Endothelial cell of umbilical vein (primary cell): ENCODE data around the gene KRT71. TPM values are rescaled to one million over a fixed set of nuclear protein-coding genes. Genes with fewer than 3 reads are reported as not detected.

Experiments
- BruUV-seq: library from RNA; stranded (reverse); fragments of 400-500 nt; replicated peaks from 2 replicates; lab custom pipeline; 2021; lab: Mats Ljungman, UMichigan
- CTCF ChIA-PET: fragments of 300-600, 350-600 bp; sonication (Branson Sonifier 250); formaldehyde crosslinking; loops from one replicate; lab custom pipeline; 2021; ENCODE audit warnings: antibody characterized with exemption, inconsistent platforms; lab: Charles Lee
- POLR2A ChIA-PET: fragments of 300-600, 350-600 bp; sonication (Branson Sonifier 250); formaldehyde crosslinking; loops from one replicate; lab custom pipeline; 2021; ENCODE audit warnings: antibody characterized with exemption, inconsistent platforms; lab: Charles Lee
- DNase-seq: peaks from one replicate; pipeline ENCODE4 v3.0.0-alpha.2; 2011; ENCODE audit warnings: low read depth, low spot score
- FAIRE-seq: peaks from 2 replicates; lab custom pipeline; 2011; peaks lifted over from hg19 to GRCh38; lab: Jason Lieb, UNC
- H2AFZ ChIP-seq: 2 replicates; pipeline ENCODE4 v1.6.0; 2012; ENCODE audit warnings: low read depth, low read length, control low read depth, inconsistent platforms
- H3K27ac ChIP-seq: 2 replicates; pipeline ENCODE4 v1.5.1; 2011; ENCODE audit warnings: low read depth, mild to moderate bottlenecking, control low read depth, low read length, moderate library complexity; ENCODE audit not compliant: insufficient read depth
- H3K27me3 ChIP-seq, 2 experiments: 2 replicates each; pipeline versions ENCODE4 v1.6.0 to v1.6.1; 2011; ENCODE audit warnings: low read length in 2 of 2, mixed read lengths in 1 of 2; ENCODE audit not compliant: control insufficient read depth in 2 of 2, insufficient read depth in 2 of 2
- H3K36me3 ChIP-seq, 2 experiments: 2 replicates in 1 of 2; 3 replicates in 1 of 2; pipeline ENCODE4 v1.5.1; 2011; ENCODE audit warnings: low read length in 2 of 2, mild to moderate bottlenecking in 1 of 2, moderate library complexity in 1 of 2; ENCODE audit not compliant: control insufficient read depth in 2 of 2, insufficient read depth in 2 of 2; ENCODE audit errors: extremely low read depth in 1 of 2
- H3K4me1 ChIP-seq: 3 replicates; pipeline ENCODE4 v1.5.1; 2011; ENCODE audit warnings: mild to moderate bottlenecking, low read length; ENCODE audit not compliant: control insufficient read depth, insufficient read depth; ENCODE audit errors: extremely low read depth
- H3K4me2 ChIP-seq: 2 replicates; pipeline ENCODE4 v1.6.1; 2011; ENCODE audit warnings: low read length, control low read depth, mixed read lengths; ENCODE audit not compliant: insufficient read depth
- H3K4me3 ChIP-seq, 3 experiments: fragments of 200-600 bp in 1 of 3; sonication (generic), shearing (Covaris generic) in 1 of 3; replicated peaks in 1 of 3; 2 replicates each; pipeline ENCODE4 v1.5.1; 2011 to 2016; ENCODE audit warnings: control low read depth in 3 of 3, low read length in 3 of 3, mild to moderate bottlenecking in 2 of 3, inconsistent platforms in 1 of 3, low read depth in 1 of 3, moderate library complexity in 1 of 3; ENCODE audit not compliant: insufficient read depth in 1 of 3
- H3K79me2 ChIP-seq: 2 replicates; pipeline ENCODE4 v1.6.0; 2012; ENCODE audit warnings: low read length, inconsistent platforms; ENCODE audit not compliant: control insufficient read depth, insufficient read depth
- H3K9ac ChIP-seq: replicated peaks from 2 replicates; pipeline ENCODE3; 2011; ENCODE audit warnings: low read length, control low read depth; ENCODE audit not compliant: insufficient read depth; ENCODE audit errors: extremely low read depth
- H3K9me1 ChIP-seq: replicated peaks from 3 replicates; pipeline ENCODE4 v1.6.0; 2011; ENCODE audit warnings: mild to moderate bottlenecking, low read length; ENCODE audit not compliant: control insufficient read depth, insufficient read depth; ENCODE audit errors: extremely low read depth
- H3K9me3 ChIP-seq: replicated peaks from 2 replicates; pipeline ENCODE4 v1.5.1; 2012; ENCODE audit warnings: low read length, inconsistent platforms; ENCODE audit not compliant: control insufficient read depth, insufficient read depth
- H4K20me1 ChIP-seq: replicated peaks from 2 replicates; pipeline ENCODE3; 2011; ENCODE audit warnings: mild to moderate bottlenecking, low read length; ENCODE audit not compliant: control insufficient read depth, insufficient read depth; ENCODE audit errors: extremely low read depth
- EZH2 ChIP-seq: IDR thresholded peaks from 2 replicates; pipeline ENCODE4 v1.6.1; 2012; ENCODE audit warnings: borderline replicate concordance, low read depth, mild to moderate bottlenecking, moderate library complexity, low read length, inconsistent platforms; ENCODE audit not compliant: severe bottlenecking
- FOS ChIP-seq: IDR thresholded peaks from 2 replicates; pipeline ENCODE4 v1.6.1; 2011; ENCODE audit warnings: mild to moderate bottlenecking, low read length, moderate library complexity, borderline replicate concordance; ENCODE audit not compliant: insufficient read depth
- GATA2 ChIP-seq: IDR thresholded peaks from 2 replicates; pipeline ENCODE4 v1.7.0; 2011; ENCODE audit warnings: low read depth, mild to moderate bottlenecking, moderate library complexity, mixed read lengths, low read length; ENCODE audit not compliant: insufficient read length, insufficient read depth
- JUN ChIP-seq: IDR thresholded peaks from 2 replicates; pipeline ENCODE4 v1.6.1; 2011; ENCODE audit warnings: borderline replicate concordance, low read depth; ENCODE audit not compliant: insufficient read length, insufficient read depth
- MYC ChIP-seq: IDR thresholded peaks from one replicate; pipeline ENCODE4 v1.6.1; 2011; ENCODE audit warnings: mild to moderate bottlenecking, low read depth, low read length
- POLR2A ChIP-seq: IDR thresholded peaks from 2 replicates; pipeline ENCODE4 v1.6.1; 2012; ENCODE audit warnings: low read depth, mild to moderate bottlenecking, control low read depth, low read length
- POLR2AphosphoS5 ChIP-seq: IDR thresholded peaks from 2 replicates; pipeline ENCODE4 v1.6.1; 2012; ENCODE audit warnings: low read depth, mild to moderate bottlenecking, control low read depth, low read length, moderate library complexity; ENCODE audit not compliant: insufficient read depth
- dilution Hi-C: fragments of 300-500 bp; cut with MboI; formaldehyde crosslinking; loops from one replicate; pipeline ENCODE4 v1.15.0; 2019; ENCODE audit warnings: low sequenced_read_pairs; ENCODE audit not compliant: extremely low pct_ligation_motif_present
- intact Hi-C: fragments of 100-400 bp; cut with micrococcal nuclease; formaldehyde crosslinking; loops from one replicate; pipeline ENCODE4 v1.10.0; 2022
- polyA plus RNA-seq, 4 experiments: library from polyadenylated mRNA; depleted of rRNA in 3 of 4; stranded (reverse) in 3 of 4; unstranded in 1 of 4; fragments of >200 nt; gene quantifications; 2 replicates each; pipeline versions ENCODE4 v1.2.1 to v1.2.3, GENCODE V29; 2011 to 2012; ENCODE audit warnings: missing spikeins in 1 of 4
- total RNA-seq: library from RNA; stranded (reverse); gene quantifications from 2 replicates; pipeline ENCODE4 v1.2.3, GENCODE V29; 2021
- TF ChIP-seq, protein P1 (sequence below): IDR thresholded peaks from 2 replicates; pipeline ENCODE4 v1.6.1; 2011; ENCODE audit not compliant: insufficient read depth, insufficient read length
- TF ChIP-seq, protein P2 (sequence below), 2 donors: IDR thresholded peaks; 1 replicate in 1 of 2; 2 replicates in 1 of 2; pipeline ENCODE4 v1.5.1; 2011; ENCODE audit warnings: low read length in 2 of 2, mild to moderate bottlenecking in 2 of 2, moderate library complexity in 2 of 2, control low read depth in 1 of 2, inconsistent platforms in 1 of 2, low read depth in 1 of 2; ENCODE audit not compliant: insufficient read depth in 1 of 2; ENCODE audit errors: extremely low read depth in 1 of 2

The KRT71 gene
- total and polyA plus RNA-seq, 2 donors (not counting 3 experiments of a cell fraction or from before 2014, with no cell fraction given) = not detected

DNA sequence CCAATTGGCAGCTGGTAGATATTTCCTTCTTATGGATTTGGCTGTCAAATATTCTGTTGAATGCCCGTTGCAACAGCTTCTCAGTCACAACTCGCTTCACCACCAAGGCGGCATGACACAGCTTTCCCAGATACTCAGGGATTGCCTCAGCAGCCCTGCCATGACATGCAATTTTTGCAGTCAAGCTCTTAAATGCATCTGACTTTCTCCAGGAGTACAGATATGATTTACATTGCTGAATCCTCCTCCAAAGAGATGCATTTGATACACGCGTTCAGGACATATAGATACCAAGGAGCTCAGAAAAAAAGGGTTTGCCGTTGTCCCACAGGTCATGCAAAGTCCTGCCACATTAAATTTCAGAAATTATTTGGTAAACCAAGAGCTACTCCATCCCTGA, 39.2 kb downstream of the KRT71 start:
- ChIA-PET CTCF (interaction anchor here (0.7 to 1.4 kb wide), 2 partner anchors 12 to 352 kb away, joined by 3 read pairs; no protein-coding TSS in a partner anchor), POLR2A (no interaction called here)
- dilution Hi-C loops (no loop called here), intact Hi-C loops (no loop called here)
- no peak overlapping the region for H3K27ac ChIP-seq
- H3K79me2 ChIP-seq = no peaks in the 10 kb centered on the region
- TF ChIP-seq FOS (no peak), POLR2AphosphoS5 (no peak), MYC (no peak), POLR2A (no peak), JUN (no peak), GATA2 (no peak), EZH2 (no peak)
- TF ChIP-seq, protein P1, sequence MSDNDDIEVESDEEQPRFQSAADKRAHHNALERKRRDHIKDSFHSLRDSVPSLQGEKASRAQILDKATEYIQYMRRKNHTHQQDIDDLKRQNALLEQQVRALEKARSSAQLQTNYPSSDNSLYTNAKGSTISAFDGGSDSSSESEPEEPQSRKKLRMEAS = no peak
- TF ChIP-seq, protein P2, sequence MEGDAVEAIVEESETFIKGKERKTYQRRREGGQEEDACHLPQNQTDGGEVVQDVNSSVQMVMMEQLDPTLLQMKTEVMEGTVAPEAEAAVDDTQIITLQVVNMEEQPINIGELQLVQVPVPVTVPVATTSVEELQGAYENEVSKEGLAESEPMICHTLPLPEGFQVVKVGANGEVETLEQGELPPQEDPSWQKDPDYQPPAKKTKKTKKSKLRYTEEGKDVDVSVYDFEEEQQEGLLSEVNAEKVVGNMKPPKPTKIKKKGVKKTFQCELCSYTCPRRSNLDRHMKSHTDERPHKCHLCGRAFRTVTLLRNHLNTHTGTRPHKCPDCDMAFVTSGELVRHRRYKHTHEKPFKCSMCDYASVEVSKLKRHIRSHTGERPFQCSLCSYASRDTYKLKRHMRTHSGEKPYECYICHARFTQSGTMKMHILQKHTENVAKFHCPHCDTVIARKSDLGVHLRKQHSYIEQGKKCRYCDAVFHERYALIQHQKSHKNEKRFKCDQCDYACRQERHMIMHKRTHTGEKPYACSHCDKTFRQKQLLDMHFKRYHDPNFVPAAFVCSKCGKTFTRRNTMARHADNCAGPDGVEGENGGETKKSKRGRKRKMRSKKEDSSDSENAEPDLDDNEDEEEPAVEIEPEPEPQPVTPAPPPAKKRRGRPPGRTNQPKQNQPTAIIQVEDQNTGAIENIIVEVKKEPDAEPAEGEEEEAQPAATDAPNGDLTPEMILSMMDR (IDR thresholded peaks at IDR 0.05; ENCODE audit: extremely low read depth in 1 of 2, insufficient read depth in 1 of 2, low read depth in 1 of 2, low read length in 2 of 2) = no peak
- no peak overlapping the region for H2AFZ ChIP-seq
- no peak overlapping the region for H3K4me2 ChIP-seq
- no peaks in the 10 kb centered on the region for H3K27me3 ChIP-seq
- H3K36me3 ChIP-seq = no peaks in the 10 kb centered on the region
- no peak overlapping the region for H3K9ac ChIP-seq
- no peak for DNase-seq
- no peaks in the 10 kb centered on the region for H3K9me3 ChIP-seq
- no peaks in the 10 kb centered on the region for H3K9me1 ChIP-seq
- no TSS peak for BruUV-seq
- no peak overlapping the region for H3K4me3 ChIP-seq
- no peaks in the 10 kb centered on the region for H3K4me1 ChIP-seq
- FAIRE-seq = no peak
- H4K20me1 ChIP-seq = no peaks in the 10 kb centered on the region
